Eye (tissue), 1 donor: Measurements from ENCODE around the gene HMG20B.
A peak's percentile ranks its signal among the peaks of the same experiment; 100 is the strongest.

Source experiments
- DNase-seq: peaks from one replicate; pipeline ENCODE4 v3.0.0-alpha.2; 2015

HMG20B gene

DNA sequence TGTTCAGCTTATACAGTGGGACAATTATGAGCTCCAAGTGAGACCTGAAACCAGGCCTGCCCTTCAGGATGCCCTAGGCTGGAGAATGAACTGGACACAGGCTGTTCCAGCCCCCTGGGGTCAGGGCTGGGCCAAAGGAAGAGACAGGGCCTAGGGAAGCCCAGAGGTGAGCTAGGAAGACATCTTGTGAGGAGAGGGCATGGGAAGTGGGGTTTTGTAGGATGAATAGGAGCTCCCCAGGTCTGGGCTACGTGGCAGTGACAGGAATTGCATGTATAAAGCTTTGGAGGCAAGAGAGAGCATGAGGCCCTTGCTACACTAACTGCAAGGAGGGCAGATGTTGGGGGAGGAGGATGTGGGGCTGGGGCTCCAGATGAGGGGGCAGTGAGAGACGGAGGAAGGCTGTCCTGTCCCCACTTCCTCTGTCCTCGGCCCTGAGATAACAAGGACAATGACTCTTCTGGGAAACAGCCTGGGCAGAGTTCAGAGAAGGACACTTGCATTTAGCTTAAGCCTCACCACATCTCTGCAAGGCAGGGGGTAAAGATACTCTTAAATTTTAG lies 35.4 kb downstream of the HMG20B start:
- no peak for DNase-seq

DNA sequence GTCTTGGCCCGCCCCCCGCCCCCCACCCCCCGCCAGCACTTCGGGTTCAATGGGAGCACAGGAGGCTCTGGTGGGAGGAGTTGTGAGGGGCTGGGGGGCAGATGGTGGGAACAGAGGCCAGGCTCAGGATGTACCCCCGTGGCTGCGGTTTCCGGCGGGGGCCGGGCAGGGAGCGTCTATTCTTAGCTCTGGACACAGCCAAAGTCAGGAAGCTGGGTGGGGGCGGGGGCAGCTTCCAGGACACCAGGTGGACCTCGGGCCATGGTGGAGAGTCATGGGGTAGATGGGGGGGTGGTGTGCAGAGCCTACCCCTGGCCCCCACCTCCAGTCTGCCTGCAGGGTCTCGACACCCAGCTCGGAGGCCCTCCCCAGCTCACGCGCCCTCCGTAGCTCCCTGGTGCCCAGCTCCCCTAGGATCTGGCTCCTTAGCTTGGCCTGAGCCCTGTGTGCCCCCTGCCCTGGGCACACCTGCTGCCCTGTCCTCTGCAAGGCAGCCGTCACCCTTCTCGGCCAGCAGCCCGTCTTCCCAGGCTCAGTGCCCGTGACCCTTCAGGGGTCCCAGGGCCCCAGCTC lies 36.1 kb downstream of the HMG20B start:
- no peak for DNase-seq

- no peak for DNase-seq
Observed at GRCh38 chr19:3609779-3610719, 37.3 kb downstream of the HMG20B start.

GRCh38 chr19:3610745-3611717 lies 38.3 kb downstream of the HMG20B start:
- no peak for DNase-seq

DNA sequence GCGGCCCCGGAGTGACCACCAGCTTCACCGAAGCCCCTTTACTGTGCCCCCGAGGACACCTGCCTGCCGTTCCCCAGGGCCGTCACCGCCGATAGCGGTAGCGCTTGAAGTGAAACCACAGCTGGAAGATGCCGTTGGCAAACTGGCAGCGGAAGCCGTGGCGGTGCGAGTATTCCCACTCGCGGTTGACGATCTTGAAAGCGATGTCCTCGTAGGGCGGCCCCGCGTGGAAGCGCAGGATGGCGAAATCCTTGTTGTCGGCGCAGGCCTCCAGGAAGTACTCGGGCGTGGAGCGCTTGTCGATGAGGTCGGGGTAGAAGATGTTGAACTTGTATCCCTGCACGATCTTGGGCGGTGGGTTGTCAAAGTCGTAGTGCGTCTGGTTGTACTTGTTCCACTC lies 39.1 kb downstream of the HMG20B start:
- DNase-seq: no peak

DNA sequence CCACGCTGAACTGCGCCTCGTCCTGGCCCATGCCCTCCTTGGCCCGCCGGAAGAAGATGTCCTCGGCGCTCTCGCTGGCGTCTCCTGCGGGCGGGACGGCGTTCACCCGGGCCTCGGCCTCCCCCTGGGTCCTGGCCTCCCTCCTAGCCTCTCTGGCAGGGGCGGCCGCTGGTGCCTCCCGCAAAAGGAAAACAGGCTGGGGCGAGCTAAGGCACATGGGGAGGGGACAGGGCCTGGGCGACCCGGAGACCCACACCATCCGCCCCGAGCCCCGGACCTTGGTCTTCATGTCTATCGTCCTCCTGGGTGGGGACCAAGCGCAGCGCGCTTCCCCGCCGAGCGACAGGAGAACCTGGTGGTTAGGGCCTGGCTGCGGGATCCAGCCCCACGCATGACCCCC lies 39.6 kb downstream of the HMG20B start:
- DNase-seq: no peak

- no peak for DNase-seq
Observed at GRCh38 chr19:3612901-3613741, 40.4 kb downstream of the HMG20B start.

DNA sequence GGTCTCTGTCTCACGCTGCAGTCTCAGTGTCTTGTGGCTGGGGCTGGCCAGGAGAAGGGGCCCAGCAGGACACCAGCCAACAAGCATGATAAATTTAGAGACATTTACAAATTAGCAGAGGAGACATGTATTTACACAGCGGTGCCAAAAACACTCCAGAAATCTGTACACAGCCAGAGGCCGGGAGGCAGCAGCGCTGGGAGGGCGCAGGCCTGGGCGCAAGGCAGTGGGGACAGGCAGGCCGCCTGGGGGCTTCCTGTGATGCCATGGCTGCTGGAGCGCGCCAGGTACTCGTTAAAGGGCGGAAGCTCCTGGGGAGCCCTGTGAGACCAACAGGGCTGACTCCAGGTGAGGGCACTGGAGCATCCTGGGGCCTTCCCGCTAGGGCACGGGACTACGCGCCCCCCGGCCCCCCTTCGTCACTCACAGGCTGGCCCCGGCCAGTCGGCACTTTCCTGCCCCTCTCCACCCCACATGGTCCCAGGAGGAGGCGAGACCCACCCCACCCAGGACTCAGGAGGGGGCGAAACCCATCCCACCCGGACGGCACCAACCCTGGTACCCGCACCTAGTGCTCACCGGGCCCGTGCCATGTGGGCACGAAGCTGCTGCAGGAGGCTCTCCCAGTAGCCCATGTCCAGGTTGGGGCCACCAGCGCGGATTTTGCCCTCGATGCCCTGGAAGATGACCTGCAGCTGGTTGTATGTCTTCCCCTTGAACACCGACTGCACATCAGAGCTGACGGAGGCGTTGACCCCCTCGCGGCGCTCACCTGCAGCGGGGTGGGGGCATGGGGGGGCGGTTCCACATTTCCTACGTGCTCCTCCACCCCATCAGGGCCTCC lies 41.3 kb downstream of the HMG20B start:
- no peak for DNase-seq

DNA sequence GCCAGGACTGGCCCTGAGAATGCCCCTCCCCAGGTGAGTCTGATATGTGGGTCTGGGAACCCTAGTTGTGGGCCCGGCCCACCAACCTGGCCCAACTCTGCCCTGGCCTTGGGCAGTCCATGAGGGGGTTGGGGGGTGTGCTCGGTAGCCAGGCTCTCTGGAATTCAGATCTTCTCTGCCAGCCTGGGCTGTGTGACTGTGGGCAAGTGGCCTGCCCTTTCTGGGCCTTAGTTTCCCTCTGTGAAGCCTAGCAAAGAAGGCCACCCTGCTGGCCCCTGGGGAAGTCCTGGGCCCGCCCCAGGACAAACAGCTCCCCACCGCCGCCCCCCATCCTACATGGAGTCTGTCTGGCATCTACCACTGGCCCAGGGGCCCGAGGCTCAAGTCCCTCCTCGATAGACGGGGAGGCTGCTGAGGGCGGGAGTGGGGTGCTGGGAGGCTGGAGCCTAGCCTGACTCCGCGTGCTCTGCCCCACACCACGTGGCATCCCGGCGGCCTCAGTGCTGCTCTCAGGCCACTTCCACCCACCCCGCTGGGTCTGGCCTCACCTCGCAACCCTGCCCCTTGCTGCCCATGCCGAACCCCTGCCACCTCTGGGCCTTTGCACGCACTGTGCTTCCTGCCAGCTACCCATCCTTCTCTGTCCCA lies 42.2 kb downstream of the HMG20B start:
- DNase-seq: no peak

GRCh38 chr19:3615524-3616135 lies 42.9 kb downstream of the HMG20B start:
- no peak for DNase-seq

DNA sequence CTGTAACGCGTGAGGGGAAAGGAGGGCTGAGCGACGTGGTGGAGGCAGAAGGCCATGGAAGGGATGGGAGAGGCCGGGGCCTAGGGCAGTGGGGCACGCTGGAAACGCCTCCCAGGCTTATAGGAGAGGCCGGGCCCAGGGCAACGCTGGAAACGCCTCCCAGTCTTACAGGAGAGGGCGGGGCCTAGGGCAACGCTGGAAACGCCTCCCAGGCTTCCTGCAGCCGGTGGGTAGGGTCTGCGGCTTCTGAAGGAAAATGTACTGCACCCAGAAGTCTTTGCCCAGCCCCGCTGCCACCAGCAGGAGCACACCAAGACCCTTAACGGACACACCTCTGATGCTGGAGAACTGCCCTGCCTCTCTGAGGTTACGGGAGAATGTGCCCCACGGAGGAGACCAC lies 44.7 kb downstream of the HMG20B start:
- no peak for DNase-seq

GRCh38 chr19:3618144-3618810 lies 45.5 kb downstream of the HMG20B start:
- DNase-seq: peak; percentile 59

DNA sequence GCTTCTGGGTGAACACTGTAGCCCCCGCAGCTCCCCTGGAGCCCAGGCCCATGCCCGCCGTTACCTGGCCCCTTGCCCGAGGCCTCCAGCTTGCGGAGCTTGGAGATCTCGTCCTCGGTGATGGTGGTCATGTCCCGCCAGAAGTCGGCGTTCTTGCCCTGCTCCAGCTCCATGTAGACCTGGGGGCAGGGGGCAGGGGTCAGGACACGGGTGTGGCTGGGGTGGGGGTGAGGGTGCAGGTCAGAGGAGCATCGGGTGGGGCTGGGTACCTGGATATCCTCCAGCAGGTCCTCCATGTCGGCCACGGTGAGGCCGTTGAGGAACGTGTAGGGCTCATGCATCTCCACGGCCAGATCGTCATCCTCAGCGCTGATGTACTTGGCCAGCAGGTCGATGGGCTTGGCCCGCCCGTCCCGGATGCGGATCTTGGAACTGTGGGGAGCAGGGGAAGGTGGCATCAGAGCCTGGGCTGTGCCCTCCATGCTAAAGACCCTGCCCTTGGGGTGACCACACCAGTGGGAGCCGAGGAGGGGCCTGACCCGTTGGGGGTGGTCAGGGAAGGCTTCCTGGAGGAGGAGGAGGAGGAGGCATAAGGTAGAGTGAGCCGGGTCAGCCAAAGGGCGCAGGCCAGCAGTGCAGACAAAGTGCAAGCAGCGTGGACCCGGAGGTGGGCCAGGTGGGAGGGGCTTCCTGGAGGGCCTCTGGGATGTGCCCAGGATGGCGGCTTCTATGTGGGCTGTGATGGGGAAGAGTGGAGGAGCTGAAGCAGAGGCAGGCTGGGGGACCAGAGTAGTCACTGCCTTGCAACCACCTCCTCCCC lies 46.3 kb downstream of the HMG20B start:
- DNase-seq: no peak

DNA sequence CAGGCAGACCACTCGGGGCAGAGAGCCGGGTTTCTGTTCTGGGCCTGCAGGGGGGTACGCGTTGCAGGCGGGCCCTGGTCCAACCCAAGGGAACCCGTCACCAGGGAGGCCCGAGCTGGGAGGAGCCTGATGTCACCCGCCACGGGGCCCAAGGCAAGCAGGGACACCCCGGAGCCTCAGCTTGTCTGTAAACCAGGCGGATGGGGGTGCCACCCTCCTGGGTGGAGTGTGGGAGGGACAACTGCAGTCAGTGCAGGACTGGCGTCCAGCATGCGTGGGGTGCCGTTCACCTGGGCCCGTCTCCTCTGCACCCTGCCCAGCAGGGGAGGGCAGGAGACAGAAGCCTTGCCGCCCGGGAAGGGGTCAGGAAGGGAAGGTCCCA lies 46.9 kb downstream of the HMG20B start:
- no peak for DNase-seq

DNA sequence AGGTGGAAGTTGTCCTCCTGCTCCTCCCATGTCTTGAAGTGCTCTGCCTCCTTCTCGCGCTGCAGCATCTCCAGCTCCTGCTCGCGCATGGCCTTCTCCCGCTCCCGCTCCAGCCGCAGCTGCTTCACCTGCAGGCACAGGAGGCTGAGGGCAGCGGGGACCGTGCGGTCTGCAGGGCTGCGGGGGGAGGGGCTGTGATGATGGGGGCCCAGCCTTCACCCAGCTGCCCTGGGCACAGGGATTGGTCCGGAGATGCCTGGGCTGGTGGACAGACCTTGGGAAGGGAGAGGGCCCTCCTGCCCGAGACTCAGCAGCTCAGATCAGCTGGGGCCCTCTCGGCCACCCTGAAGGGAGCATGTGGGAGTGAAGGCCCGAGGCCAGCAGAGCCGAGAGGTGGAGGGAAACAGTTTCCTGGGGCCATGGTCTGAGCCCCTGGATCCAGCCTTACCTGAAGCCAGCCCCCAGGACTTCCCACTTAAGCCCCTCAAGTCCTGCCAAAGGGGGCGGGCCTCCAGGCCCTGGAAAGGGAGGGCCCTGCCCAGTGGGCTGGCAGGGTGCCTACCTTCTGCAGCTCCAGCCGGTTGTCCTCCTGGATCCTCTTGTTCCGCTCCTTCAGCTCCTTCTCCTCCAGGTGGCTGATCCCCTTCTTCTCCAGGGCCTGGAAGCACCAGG lies 47.5 kb downstream of the HMG20B start:
- no peak for DNase-seq

GRCh38 chr19:3620817-3621547 lies 48.2 kb downstream of the HMG20B start:
- no peak for DNase-seq

DNA sequence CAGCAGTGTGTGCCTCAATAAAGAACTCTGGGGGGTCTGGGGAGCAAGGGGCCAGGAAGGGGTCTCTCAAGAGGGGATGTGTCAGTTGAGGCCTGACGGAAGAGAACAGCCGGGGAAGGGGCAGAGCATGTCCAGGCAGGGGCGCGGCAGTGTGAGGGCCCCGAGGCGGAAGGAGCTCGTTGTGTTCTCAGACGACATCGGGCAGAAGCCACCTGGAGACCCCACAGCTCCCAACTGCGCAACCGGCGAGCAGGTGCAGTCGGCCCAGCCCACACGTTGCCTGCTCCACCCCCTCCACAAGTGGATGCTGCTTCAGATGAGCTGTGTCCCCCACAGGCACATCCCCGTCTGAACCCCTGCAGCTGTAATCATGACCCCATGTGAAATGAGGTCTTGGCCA lies 48.9 kb downstream of the HMG20B start:
- no peak for DNase-seq
